Activated CD8-positive, alpha-beta memory T cell treated with anti-CD3 and anti-CD28 coated beads for 4 hours (primary cell): ENCODE measurements around the gene CSTPP1.

Experiments used
- DNase-seq, 2 donors: peaks; one replicate each; pipeline ENCODE4 v3.0.0-alpha.2; 2020; ENCODE audit warnings: low read depth in 2 of 2

Gene CSTPP1

GRCh38 chr11:47208628-47209027 is 272.1 kb downstream of the CSTPP1 start:
- DNase-seq = no peak
